ENCODE results near the gene C20orf144. TPM values are rescaled to one million over a fixed set of nuclear protein-coding genes. Genes with fewer than 3 reads are reported as not detected.

The C20orf144 gene
- total RNA-seq, 1 donor from 2014 or later = 0.13 TPM

DNA sequence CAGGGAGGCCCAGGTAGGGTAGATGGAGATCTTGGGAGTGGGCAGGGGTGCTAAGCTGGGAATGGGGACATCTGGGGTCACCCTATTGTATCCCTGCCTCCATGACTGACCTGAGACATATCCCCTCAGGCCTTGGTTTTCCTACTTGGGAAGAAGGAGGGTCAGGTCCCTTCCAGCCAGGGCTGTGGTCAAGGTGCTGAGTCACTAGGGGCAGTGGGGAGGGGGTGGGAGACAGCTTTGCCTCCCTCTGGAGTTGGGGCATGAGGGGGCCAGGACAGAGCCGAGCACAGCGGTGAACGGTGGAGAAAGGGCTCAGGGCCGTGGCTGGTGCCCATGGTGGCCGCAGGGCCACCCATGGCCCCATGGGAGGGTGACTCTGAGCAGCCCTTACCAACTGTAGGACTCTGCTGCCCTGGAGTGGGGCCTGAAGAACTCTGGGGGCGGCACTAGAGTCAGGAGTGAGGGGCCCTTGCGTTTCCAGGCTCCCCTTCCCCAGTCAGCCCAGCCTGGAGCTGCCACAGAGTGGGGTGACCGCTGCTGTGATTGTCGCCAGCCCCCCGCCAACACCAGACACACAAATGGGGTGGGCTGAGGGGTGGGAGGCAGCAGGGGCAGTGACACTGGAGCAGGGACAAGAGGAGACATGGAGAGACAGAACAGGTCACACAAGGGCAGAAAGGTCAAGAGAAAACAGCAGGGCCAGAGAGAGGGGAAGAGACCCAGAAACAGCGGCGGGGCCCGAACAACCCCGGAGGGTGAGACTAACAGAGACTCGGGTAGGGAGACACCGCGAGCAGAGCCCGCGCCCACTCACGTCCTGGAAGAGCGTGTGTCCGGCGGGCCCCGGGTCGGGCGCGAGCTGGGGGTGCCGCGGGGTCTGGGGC, 11.5 kb downstream of the C20orf144 start:
- DNase-seq (ENCODE audit: extremely low spot score, unreplicated experiment) = no peak
- Mint-ChIP-seq H3K4me1 (ENCODE audit: unreplicated experiment) (peaks cover 34% of the 10 kb centered on the region), H3K4me3 (ENCODE audit: unreplicated experiment) (peak overlapping the region; percentile 86), H3K27ac (ENCODE audit: unreplicated experiment) (peak overlapping the region; percentile 71), H3K27me3 (ENCODE audit: unreplicated experiment) (no peaks in the 10 kb centered on the region), H3K36me3 (ENCODE audit: unreplicated experiment) (no peaks in the 10 kb centered on the region), H3K9me3 (ENCODE audit: unreplicated experiment) (no peaks in the 10 kb centered on the region)
- TF ChIP-seq, protein P1, sequence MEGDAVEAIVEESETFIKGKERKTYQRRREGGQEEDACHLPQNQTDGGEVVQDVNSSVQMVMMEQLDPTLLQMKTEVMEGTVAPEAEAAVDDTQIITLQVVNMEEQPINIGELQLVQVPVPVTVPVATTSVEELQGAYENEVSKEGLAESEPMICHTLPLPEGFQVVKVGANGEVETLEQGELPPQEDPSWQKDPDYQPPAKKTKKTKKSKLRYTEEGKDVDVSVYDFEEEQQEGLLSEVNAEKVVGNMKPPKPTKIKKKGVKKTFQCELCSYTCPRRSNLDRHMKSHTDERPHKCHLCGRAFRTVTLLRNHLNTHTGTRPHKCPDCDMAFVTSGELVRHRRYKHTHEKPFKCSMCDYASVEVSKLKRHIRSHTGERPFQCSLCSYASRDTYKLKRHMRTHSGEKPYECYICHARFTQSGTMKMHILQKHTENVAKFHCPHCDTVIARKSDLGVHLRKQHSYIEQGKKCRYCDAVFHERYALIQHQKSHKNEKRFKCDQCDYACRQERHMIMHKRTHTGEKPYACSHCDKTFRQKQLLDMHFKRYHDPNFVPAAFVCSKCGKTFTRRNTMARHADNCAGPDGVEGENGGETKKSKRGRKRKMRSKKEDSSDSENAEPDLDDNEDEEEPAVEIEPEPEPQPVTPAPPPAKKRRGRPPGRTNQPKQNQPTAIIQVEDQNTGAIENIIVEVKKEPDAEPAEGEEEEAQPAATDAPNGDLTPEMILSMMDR (IDR thresholded peaks at IDR 0.05) = no peak

DNA sequence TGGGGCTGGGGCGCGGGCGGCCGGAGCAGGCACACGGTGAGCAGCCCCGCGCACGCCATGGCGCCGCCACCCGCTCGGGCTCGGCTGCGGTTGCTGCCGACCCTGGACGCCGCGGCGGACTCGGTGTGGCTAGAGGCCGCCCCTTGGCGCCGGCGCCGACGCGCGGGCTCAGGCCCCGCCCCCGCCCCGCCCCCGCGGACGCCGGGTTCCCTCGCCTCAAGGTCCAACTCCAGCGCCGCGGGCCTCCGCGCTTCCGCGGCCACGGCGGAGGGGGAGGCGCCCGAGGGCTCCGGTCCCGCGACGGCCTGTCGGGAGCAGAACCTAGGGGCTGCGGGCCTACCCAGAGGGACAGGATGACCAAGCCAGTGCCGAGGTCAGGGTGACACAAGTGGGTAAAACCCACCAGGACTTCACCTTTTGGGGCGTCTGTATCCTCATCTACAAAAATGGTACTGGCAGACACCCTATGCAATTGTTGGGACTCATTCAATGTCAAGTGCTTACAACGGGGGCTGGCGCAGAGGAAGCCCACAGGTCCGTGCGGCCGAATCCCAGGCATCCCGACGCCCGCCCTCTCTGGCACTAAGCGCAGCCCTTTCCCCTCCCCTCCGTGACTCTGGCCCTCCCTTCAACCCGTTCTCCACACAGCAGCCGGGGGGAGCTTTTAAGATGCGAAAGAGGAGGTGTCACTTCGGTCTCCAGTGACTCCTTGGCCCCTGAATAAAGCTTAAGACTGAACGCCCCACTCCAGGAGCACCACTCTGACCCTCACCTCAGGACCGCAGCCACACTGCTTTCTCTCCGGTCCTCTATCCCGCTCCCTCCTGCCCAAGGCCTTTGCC, 12.4 kb downstream of the C20orf144 start, which contains the start of gene NECAB3:
Gene NECAB3 (minus strand): TSS at position 135 of the 842 bp plus-strand sequence. CDS start 76 bp downstream, at position 59.
- H3K9me3 Mint-ChIP-seq (ENCODE audit: unreplicated experiment) = no peaks in the 10 kb centered on the region

DNA sequence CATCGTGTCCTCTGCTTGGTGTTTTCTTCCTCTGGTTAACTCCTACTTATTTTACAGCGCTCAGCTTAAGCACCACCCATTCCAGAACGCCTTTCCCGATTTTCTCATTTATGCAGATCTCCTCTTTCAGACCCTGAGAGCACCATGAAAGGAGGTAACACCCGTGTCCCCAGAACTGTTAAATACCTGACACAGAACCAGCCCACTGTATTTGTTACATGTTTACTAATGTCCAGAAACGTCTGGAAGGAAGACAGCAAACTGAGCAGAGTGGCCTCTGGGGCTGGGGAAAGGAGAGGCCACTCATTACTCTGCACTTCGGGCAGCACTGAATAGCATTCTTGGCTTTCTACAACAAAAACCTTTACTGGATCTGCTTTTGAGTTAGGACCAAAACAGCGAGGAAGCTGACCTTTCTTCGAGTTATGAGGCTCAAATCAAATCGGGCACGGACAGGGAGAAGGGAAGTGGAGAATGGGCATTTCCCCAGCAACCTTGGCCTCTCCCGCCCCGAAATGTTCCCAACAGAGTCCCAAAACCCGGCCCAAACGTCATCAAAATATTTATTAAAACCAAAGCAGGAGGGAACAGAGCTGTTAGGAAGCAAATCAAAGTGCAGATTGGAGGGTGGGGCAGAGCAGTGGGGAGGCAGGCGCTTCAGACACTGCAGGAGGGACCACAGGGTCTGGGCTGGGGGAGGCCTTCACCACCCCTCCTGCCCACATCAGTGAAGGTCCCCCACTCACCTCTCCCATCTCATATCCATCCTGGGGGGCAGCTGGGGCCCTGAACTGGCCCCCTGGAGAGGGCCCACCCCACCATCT, 13.2 kb downstream of the C20orf144 start:
- peak overlapping the region; percentile 56 for H3K27ac Mint-ChIP-seq (ENCODE audit: unreplicated experiment)

More for the DNA sequence above, 12.4 kb downstream of the C20orf144 start, which contains the start of gene NECAB3:
- no peaks in the 10 kb centered on the region for H3K27me3 Mint-ChIP-seq (ENCODE audit: unreplicated experiment)
- peak within 1 kb of the TSS; percentile 71 for H3K27ac Mint-ChIP-seq (ENCODE audit: unreplicated experiment)
- TF ChIP-seq, protein P1 (IDR thresholded peaks at IDR 0.05) = no peak
- H3K36me3 Mint-ChIP-seq (ENCODE audit: unreplicated experiment) = no peaks in the 10 kb centered on the region
- H3K4me3 Mint-ChIP-seq (ENCODE audit: unreplicated experiment) = peak within 1 kb of the TSS; percentile 86
- peak; percentile 92 for DNase-seq (ENCODE audit: extremely low spot score, unreplicated experiment)
- peaks cover 34% of the 10 kb centered on the region for H3K4me1 Mint-ChIP-seq (ENCODE audit: unreplicated experiment)

DNA sequence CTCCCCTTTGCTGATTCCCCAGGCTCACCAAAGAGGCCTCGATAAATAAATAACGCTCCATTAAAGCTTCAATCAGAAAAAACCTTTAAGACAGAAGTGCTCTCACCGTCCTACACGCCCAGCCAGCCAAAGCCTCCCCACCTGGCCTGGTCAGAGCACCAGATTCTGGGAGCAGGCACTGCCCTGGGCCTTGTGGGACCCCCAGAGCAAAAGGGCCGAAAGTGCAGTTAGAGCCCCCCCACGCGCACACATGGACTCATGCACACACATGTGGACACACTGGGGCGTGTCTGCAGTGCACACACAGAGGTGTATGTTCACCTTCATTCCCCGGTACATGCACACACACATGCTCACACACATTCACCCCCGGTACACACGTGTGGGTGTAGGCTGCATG, 14.0 kb downstream of the C20orf144 start:
- no peaks in the 10 kb centered on the region for H3K9me3 Mint-ChIP-seq (ENCODE audit: unreplicated experiment)
- H3K36me3 Mint-ChIP-seq (ENCODE audit: unreplicated experiment) = no peaks in the 10 kb centered on the region
- no peak for DNase-seq (ENCODE audit: extremely low spot score, unreplicated experiment)
- peaks cover 45% of the 10 kb centered on the region for H3K4me1 Mint-ChIP-seq (ENCODE audit: unreplicated experiment)
- TF ChIP-seq, protein P1 (IDR thresholded peaks at IDR 0.05) = no peak
- H3K27ac Mint-ChIP-seq (ENCODE audit: unreplicated experiment) = no peak overlapping the region
- H3K4me3 Mint-ChIP-seq (ENCODE audit: unreplicated experiment) = no peak overlapping the region
- H3K27me3 Mint-ChIP-seq (ENCODE audit: unreplicated experiment) = no peaks in the 10 kb centered on the region

More for the DNA sequence above, 13.2 kb downstream of the C20orf144 start:
- Mint-ChIP-seq H3K27me3 (ENCODE audit: unreplicated experiment) (no peaks in the 10 kb centered on the region), H3K9me3 (ENCODE audit: unreplicated experiment) (no peaks in the 10 kb centered on the region), H3K4me3 (ENCODE audit: unreplicated experiment) (peak overlapping the region; percentile 68), H3K4me1 (ENCODE audit: unreplicated experiment) (peaks cover 37% of the 10 kb centered on the region), H3K36me3 (ENCODE audit: unreplicated experiment) (no peaks in the 10 kb centered on the region)
- DNase-seq (ENCODE audit: extremely low spot score, unreplicated experiment) = no peak
- TF ChIP-seq, protein P1 (IDR thresholded peaks at IDR 0.05) = no peak
